IgD-negative memory B cell (primary cell): Measurements from ENCODE around the gene RSPH6A. TPM values are rescaled to one million over a fixed set of nuclear protein-coding genes. Genes with fewer than 3 reads are reported as not detected.
A peak's percentile ranks its signal among the peaks of the same experiment; 100 is the strongest.
"Not testable (repeated sequence)": the region's sequence is repeated elsewhere in the genome, so short reads cannot be mapped to it uniquely, and the experiment has no call there.

ENCODE experiments used
- H3K27ac Mint-ChIP-seq, 3 donors: one replicate each; pipeline ENCODE4 v1.8.0; 2020 to 2022; ENCODE audit warnings: mild to moderate bottlenecking in 3 of 3, mixed read lengths in 3 of 3, moderate library complexity in 1 of 3
- H3K27me3 Mint-ChIP-seq: one replicate; pipeline ENCODE4 v1.8.0; 2021; ENCODE audit warnings: mixed read lengths
- H3K36me3 Mint-ChIP-seq: one replicate; pipeline ENCODE4 v1.8.0; 2020; ENCODE audit warnings: mild to moderate bottlenecking, mixed read lengths
- H3K4me1 Mint-ChIP-seq, 3 donors: one replicate each; pipeline ENCODE4 v1.8.0; 2020 to 2022; ENCODE audit warnings: mixed read lengths in 3 of 3, mild to moderate bottlenecking in 1 of 3
- H3K4me3 Mint-ChIP-seq, 4 donors: one replicate each; pipeline ENCODE4 v1.8.0; 2020 to 2022; ENCODE audit warnings: mild to moderate bottlenecking in 4 of 4, mixed read lengths in 4 of 4, moderate library complexity in 3 of 4
- H3K9me3 Mint-ChIP-seq, 3 donors: one replicate each; pipeline ENCODE4 v1.8.0; 2020 to 2021; ENCODE audit warnings: mixed read lengths in 3 of 3, mild to moderate bottlenecking in 1 of 3
- polyA plus RNA-seq: library from polyadenylated mRNA; unstranded; fragments of 300-500 nt; fragmentation: Illumina TruSeq; gene quantifications from one replicate; pipeline ENCODE4 v1.2.3, GENCODE V29; 2021

RSPH6A gene
- polyA plus RNA-seq, 1 donor from 2014 or later: not detected

DNA sequence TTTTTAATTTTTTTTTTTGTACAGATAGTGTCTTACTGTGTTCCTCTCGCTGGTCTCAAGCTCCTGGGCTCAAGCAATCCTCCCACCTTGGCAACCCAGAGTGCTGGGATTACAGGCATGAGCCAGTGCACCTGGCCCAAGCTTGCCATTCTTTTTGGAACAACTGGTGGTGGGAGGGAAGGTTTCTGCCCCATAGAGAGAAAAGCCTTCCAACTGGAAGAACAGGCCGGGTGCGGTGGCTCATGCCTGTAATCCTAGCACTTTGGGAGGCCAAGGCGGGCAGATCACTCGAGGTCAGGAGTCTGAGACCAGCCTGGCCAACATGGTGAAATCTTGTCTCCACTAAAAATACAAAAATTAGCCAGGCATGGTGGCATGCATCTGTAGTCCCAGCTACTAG lies 15.6 kb downstream of the RSPH6A start:
- H3K4me1 Mint-ChIP-seq, H3K9me3 Mint-ChIP-seq, H3K27ac Mint-ChIP-seq, H3K27me3 Mint-ChIP-seq, H3K36me3 Mint-ChIP-seq: not testable (repeated sequence)
- peak overlapping the region in 1 of 4 donors; percentile 66 for H3K4me3 Mint-ChIP-seq

DNA sequence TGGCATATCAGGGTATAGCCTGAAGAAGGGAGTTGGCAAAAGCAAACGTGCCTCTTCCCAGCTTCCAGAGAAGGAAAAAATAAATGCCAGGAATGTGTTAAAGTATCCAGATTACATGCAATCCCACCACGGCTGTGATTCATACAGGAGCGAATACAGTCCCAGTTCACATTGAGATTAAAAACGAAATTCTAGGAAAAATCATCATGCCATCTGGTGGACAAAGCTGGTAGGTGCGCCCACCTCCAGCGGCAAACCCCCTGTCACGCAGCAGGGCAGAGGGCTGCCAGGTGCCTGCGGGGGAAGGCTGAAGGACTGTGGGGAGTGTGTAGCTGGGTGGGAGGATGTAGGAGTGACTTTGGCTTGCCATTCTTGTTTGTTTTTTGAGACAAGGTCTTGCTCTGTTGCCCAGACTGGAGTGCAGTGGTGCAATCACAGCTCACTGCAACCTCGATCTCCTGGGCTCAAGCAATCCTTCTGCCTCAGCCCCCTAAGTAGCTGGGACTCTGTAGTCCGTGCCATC lies 16.1 kb downstream of the RSPH6A start:
- Mint-ChIP-seq H3K27ac (no peak overlapping the region), H3K27me3 (peaks cover 7% of the 10 kb centered on the region), H3K9me3 (no peaks in the 10 kb centered on the region), H3K4me3 (no peak overlapping the region), H3K4me1 (peaks cover 0 to 6% (median 3%) of the 10 kb centered on the region in 3 donors), H3K36me3 (no peaks in the 10 kb centered on the region)

DNA sequence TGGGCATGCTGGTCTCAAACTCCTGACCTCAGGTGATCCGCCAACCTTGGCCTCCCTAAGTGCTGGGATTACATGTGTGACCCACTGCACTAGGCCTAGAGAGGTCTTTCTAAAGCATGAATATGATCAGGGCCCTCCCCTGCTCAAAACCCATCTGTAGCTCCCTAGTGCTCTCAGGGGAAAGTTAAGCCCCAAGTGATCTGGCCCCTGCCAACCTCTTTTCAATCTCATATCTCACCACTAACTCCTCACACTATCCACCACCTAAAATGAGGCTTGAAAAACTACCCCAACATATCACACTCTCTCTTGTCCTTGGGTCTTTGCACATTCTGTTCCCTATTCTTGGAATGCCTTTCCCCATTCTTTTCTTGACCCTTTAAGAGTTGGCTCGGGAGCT lies 20.5 kb downstream of the RSPH6A start:
- Mint-ChIP-seq H3K9me3 (no peaks in the 10 kb centered on the region), H3K4me3 (peak overlapping the region in 1 of 4 donors; percentile 71), H3K27ac (peak overlapping the region in 2 of 3 donors; percentile 83 to 89), H3K4me1 (peaks cover 21 to 30% (median 27%) of the 10 kb centered on the region in 3 donors), H3K36me3 (peaks cover 2% of the 10 kb centered on the region), H3K27me3 (peaks cover 8% of the 10 kb centered on the region)

DNA sequence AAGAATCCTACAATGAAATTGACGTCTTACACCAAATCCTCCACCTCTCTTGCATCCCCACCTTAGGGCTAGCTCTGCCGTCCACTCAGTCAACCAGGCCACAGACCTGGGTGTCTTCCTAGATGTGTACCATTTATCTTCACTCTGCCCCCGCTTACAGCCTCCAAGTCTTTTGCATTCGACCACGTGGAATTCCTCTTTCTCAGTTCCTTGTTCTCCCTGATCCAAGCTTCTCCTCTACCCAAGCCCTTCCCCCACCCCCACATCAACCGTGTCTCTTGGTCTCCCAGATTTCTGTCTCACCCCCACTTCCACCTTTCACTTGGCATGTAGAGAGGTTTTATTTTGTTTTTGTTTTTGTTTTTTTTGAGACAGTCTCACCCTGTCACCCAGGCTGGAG lies 21.2 kb downstream of the RSPH6A start:
- H3K4me3 Mint-ChIP-seq: peak overlapping the region in 3 of 4 donors; percentile 9 to 88 (median 32)
- no peaks in the 10 kb centered on the region for H3K9me3 Mint-ChIP-seq
- peaks cover 3% of the 10 kb centered on the region for H3K36me3 Mint-ChIP-seq
- H3K4me1 Mint-ChIP-seq: peaks cover 24 to 29% (median 25%) of the 10 kb centered on the region in 3 donors
- peaks cover 7% of the 10 kb centered on the region for H3K27me3 Mint-ChIP-seq
- H3K27ac Mint-ChIP-seq: peak overlapping the region; percentile 12 to 98 (median 89)

DNA sequence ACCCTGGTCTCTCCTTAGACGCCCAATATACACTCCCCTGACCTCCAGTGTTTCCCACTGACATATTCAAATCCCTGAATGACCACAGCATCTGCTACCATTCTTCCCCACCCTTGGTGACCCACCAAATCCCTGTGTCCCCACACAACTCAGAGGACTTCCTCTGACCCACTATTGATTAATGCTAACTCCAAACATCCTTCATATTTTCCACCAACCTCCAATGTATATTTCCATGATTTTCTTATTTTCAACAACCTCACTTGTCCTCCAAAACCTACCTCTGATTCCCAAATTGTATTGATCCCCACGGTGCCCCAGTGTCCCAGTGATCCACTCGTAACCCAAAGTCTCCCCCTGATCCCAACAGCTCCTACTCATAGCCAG lies 21.9 kb downstream of the RSPH6A start:
- Mint-ChIP-seq H3K9me3 (no peaks in the 10 kb centered on the region), H3K27ac (peak overlapping the region; percentile 89 to 98 (median 93)), H3K36me3 (peaks cover 5% of the 10 kb centered on the region), H3K4me3 (peak overlapping the region; percentile 79 to 95 (median 87)), H3K4me1 (peaks cover 24 to 29% (median 25%) of the 10 kb centered on the region in 3 donors), H3K27me3 (peaks cover 7% of the 10 kb centered on the region)

DNA sequence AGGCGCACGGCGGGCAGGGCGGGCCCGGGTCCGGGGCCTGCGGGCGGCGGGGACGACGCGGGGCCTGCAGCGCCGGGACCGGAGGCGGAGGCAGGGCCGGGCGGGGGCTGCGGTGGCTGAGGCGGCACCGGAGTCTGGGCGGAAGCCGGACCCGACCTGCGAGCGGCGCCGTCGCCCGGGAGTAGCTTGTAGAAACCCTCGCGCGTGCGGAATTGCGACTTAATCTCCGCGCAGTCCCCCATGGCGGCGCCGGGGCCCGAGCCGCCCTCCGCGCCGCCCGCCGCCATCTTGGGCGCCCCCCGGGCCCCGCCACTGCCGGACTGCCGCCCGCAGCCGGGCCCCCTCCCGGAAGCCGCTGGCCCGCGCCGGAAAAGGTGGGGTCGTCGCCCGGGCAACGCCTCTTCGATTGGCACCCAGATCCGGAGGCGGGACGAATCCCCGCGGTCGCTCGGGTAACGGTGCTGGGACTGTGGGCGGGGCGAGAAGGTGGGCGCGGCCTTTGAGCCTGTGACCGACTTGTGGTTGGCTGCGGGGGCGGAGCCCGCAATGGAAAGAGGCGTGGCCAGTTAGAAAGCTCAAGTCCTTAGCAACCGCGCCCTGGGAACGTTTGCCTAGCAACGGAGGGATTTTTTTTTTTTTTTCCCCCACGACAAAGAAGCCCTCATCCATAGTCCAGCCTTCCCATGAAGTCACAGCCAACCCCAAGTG lies 22.5 kb downstream of the RSPH6A start, which contains the start of gene DMWD:
Gene DMWD, minus strand, starts transcription at position 376 of the 708 bp plus-strand sequence. Its CDS starts 89 bp downstream, at position 287.
- H3K4me3 Mint-ChIP-seq: peak within 1 kb of the TSS; percentile 86 to 96 (median 92)
- H3K4me1 Mint-ChIP-seq: peaks cover 25 to 29% (median 25%) of the 10 kb centered on the region in 3 donors
- H3K27ac Mint-ChIP-seq: peak within 1 kb of the TSS; percentile 89 to 98 (median 93)
- H3K36me3 Mint-ChIP-seq: peaks cover 7% of the 10 kb centered on the region
- no peaks in the 10 kb centered on the region for H3K9me3 Mint-ChIP-seq
- peaks cover 5% of the 10 kb centered on the region for H3K27me3 Mint-ChIP-seq

DNA sequence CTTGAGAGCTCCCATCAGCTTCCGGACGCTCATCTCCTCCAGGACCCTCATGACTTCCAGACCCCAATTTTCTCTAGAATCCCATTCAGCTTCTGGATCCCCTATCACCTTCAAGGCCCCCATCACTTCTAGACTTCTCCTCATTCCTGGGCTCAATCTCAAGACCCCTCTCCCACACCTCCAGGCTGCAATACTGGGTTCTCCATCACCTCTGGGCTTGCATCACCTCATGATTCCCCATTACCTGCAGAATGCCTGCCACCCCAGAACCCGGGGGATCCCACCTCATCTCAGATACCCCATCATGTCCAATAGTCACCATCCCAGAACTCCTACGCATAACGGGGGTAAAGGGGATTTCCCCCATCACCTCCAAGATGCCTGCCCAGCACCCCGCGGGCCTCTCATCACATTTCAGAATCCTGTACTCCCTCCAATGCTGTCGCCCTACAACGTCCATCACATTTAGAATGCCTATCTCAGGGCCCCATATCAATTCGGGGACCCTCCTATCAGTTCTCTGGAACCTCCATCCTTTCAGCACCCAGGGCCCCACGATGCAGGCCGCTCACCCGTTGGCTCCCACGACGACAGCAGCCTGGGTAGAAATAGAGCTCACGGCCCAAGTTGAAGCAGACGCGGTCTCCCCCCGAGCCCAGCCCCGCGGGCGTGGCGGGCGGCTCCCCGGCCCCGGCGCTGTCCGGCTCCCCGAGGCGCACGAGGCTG lies 23.2 kb downstream of the RSPH6A start:
- Mint-ChIP-seq H3K27me3 (peaks cover 3% of the 10 kb centered on the region), H3K27ac (peak overlapping the region in 2 of 3 donors; percentile 68 to 98), H3K4me3 (peak overlapping the region; percentile 84 to 96 (median 92)), H3K9me3 (no peaks in the 10 kb centered on the region), H3K36me3 (peaks cover 7% of the 10 kb centered on the region), H3K4me1 (peaks cover 25 to 29% (median 25%) of the 10 kb centered on the region in 3 donors)

DNA sequence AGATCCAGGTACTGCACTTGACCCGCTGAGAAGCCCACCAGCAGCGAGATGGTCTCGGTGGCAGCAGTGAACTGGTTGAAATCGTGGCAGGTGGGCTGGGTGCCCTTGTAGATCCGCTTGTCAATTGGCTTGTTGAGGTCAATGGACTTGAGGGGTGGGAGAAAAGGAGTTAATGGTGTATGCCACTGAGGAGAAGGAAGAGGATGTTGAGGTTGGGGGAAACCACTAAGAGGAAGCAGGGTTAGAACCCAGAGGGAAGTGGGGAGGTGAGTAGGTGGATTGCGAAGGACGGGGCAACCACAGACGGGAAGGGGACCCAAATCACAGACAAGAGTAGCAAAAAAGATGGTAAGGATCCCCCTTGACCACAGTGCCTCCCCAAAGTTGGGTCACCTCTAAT lies 24.2 kb downstream of the RSPH6A start:
- no peaks in the 10 kb centered on the region for H3K9me3 Mint-ChIP-seq
- H3K4me1 Mint-ChIP-seq: peaks cover 25 to 29% (median 25%) of the 10 kb centered on the region in 3 donors
- peak overlapping the region in 2 of 3 donors; percentile 68 to 83 for H3K27ac Mint-ChIP-seq
- H3K4me3 Mint-ChIP-seq: peak overlapping the region; percentile 84 to 89 (median 86)
- H3K36me3 Mint-ChIP-seq: peaks cover 7% of the 10 kb centered on the region
- peaks cover 3% of the 10 kb centered on the region for H3K27me3 Mint-ChIP-seq

DNA sequence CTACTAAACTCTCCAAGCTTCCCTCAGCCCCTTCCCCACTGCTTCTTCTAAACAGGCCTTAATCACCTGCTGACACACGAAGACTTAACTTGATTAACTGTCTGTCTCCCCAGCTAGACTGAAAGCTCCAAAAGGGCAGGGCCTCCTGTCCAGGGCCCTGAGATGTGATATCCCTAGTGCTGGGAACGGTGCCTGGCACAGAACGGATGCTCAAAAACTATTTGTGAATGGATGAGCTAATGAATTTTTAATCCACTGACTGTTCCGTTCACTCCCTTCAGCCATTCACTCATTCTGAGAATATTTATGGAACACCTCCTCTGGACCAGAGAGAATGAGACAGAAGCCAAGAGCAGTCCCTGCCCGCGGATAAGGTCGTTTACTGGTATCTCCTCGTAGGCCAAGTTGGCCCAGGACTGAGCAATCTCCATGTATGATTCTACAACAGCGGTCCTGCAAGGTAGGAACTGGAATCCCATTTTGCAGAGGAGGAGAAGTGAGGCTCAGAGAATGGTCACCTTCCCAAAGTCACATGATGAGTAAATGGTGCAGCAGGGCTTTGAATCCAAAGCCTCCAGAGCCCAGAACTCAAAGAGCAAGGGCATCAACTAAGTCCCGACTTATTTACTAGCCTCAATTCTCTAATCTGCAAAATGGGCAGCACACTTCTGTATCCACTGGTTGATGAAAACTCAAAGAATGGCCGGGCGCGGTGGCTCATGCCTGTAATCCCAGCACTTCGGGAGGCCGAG lies 25.9 kb downstream of the RSPH6A start:
- Mint-ChIP-seq H3K4me1 (peaks cover 25 to 29% (median 25%) of the 10 kb centered on the region in 3 donors), H3K27me3 (peaks cover 3% of the 10 kb centered on the region), H3K36me3 (peaks cover 7% of the 10 kb centered on the region), H3K9me3 (no peaks in the 10 kb centered on the region), H3K4me3 (peak overlapping the region in 2 of 4 donors; percentile 48 to 70), H3K27ac (no peak overlapping the region)

DNA sequence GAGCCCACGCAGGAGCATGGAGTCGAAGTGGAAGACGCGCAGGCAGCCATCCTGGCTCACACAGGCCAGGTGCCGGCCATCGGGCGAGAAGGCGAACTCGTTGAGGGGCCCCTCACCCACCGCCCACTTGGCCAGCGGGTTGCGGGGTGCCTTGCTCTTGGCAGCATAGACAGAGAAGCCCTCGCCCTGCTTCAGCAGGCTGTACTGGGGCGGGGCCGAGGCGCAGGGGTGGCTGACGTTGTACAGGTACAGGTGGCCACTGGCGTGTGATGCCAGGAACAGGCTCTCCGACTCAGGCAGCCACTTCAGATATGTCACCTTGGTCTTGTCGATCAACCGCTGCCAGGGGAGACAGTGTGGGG lies 28.6 kb downstream of the RSPH6A start:
- Mint-ChIP-seq H3K27ac (no peak overlapping the region), H3K4me1 (peaks cover 10 to 13% (median 12%) of the 10 kb centered on the region in 3 donors), H3K27me3 (no peaks in the 10 kb centered on the region), H3K36me3 (peaks cover 7% of the 10 kb centered on the region), H3K4me3 (no peak overlapping the region), H3K9me3 (no peaks in the 10 kb centered on the region)

DNA sequence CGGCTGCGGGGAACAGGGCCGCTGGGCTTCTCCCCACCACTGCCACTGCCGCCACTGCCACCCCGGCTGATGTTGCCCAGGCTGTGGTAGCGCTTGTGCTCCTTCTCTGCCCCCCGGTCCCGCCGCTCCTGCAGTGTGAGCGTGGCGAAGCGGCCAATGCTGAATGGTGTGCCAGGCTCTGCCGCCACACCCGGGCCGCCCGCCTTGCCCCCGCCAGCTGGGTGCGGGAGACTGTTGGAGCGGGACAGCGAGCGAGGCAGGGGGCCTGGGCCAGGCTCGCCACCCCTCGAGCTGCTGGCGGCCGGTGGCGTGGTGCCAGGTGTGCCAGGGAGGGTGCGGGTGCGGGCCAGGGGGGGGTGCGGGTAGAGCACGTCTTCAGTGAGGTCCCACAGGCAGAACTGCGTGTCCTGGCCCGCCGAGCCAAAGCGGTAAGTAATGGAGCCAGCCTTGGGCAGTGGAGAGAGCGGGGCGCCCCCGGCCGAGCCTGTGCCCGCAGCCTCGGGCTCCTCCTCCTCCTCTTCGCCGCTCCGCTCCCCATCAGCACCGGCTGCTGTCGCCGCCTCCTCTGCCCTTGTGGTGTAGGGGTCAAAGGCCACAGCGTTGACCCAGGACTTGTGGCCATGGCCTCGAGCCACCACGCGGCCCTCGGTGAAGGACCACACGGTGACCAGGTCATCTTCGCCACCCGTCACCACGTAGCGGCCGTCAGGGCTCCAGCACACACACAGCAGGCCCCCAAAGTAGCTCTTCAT lies 29.2 kb downstream of the RSPH6A start:
- Mint-ChIP-seq H3K4me1 (peaks cover 7% of the 10 kb centered on the region in 3 donors), H3K4me3 (no peak overlapping the region), H3K27me3 (no peaks in the 10 kb centered on the region), H3K9me3 (no peaks in the 10 kb centered on the region), H3K27ac (no peak overlapping the region), H3K36me3 (peaks cover 6% of the 10 kb centered on the region)

DNA sequence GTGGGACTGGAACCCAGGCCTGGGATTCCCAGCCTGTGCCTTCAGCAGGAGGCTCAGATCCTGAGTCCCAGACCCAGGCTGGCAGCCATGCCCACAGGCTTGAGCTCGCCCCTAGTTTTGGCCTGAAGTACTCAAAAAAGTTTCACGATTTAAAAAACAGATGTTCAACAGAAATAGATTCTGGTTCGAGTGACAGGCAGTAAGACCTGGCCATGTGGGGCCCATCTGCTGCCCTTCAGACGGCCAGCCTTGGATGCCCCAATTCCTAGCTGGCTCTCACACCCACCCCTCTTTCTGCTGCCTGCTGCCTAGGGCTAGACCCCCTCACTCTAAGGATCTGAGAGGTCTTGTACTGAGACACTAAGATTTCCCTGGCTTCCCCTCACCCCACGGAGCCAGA lies 30.0 kb downstream of the RSPH6A start:
- Mint-ChIP-seq H3K4me3 (no peak overlapping the region), H3K9me3 (no peaks in the 10 kb centered on the region), H3K36me3 (peaks cover 5% of the 10 kb centered on the region), H3K27ac (no peak overlapping the region), H3K27me3 (no peaks in the 10 kb centered on the region), H3K4me1 (peaks cover 3 to 5% (median 4%) of the 10 kb centered on the region in 3 donors)

DNA sequence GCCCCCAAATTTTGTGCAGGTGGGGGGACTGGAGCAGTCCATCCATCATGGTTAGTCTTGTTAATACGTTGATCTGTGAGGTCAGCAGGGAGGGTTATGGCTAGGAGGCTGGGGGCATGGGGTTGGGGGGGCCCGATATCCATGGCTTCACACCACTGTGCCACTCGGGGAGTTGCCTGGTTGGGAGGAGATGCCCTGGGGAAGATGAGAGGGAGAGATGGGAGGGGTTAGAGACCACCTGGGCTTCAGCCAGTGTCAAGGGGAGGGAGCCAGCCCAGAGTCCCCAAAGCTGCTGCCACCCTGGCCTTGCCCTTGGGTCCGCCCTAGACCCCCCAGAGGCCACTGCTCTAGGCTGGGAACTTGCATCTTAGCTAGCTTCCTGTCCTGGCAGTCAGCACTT lies 31.0 kb downstream of the RSPH6A start:
- no peak overlapping the region for H3K4me3 Mint-ChIP-seq
- no peaks in the 10 kb centered on the region for H3K9me3 Mint-ChIP-seq
- H3K4me1 Mint-ChIP-seq: peaks cover 7 to 12% (median 8%) of the 10 kb centered on the region in 3 donors
- H3K27me3 Mint-ChIP-seq: peaks cover 5% of the 10 kb centered on the region
- peaks cover 7% of the 10 kb centered on the region for H3K36me3 Mint-ChIP-seq
- H3K27ac Mint-ChIP-seq: no peak overlapping the region
